CD4-positive, alpha-beta memory T cell (primary cell): ENCODE data around the gene MACROD2. TPM values are rescaled to one million over a fixed set of nuclear protein-coding genes. Genes with fewer than 3 reads are reported as not detected.
"Not testable (repeated sequence)": the region's sequence is repeated elsewhere in the genome, so short reads cannot be mapped to it uniquely, and the experiment has no call there.

ENCODE experiments used
- CTCF ChIA-PET: fragments of 350-600 bp; sonication (Branson Sonifier 250); formaldehyde crosslinking; loops from one replicate; lab custom pipeline; 2021; ENCODE audit warnings: inconsistent platforms; ENCODE audit not compliant: partially characterized antibody; lab: Charles Lee
- POLR2A ChIA-PET: fragments of 350-600 bp; sonication (Branson Sonifier 250); formaldehyde crosslinking; loops from one replicate; lab custom pipeline; 2021; ENCODE audit not compliant: partially characterized antibody; lab: Charles Lee
- DNase-seq, 5 donors: peaks; one replicate each; pipeline versions ENCODE4 v3.0.0 to v3.0.0-alpha.2; 2020 to 2022; ENCODE audit warnings: mixed read lengths in 1 of 5
- H3K27ac ChIP-seq: one replicate; pipeline ENCODE4 v1.7.0; 2013; ENCODE audit warnings: low read depth, low read length
- H3K27me3 ChIP-seq: 2 replicates; pipeline ENCODE4 v1.7.0; 2013; ENCODE audit warnings: mild to moderate bottlenecking, low read length, moderate library complexity; ENCODE audit not compliant: insufficient read depth
- H3K36me3 ChIP-seq: 2 replicates; pipeline ENCODE4 v1.7.0; 2013; ENCODE audit warnings: mild to moderate bottlenecking, low read length, moderate library complexity; ENCODE audit not compliant: insufficient read depth
- H3K4me1 ChIP-seq: 2 replicates; pipeline ENCODE4 v1.7.0; 2013; ENCODE audit warnings: mild to moderate bottlenecking, low read length, moderate library complexity; ENCODE audit not compliant: insufficient read depth
- H3K4me3 ChIP-seq, 2 donors: one replicate each; pipeline ENCODE4 v1.7.0; 2013; ENCODE audit warnings: low read length in 2 of 2, mild to moderate bottlenecking in 1 of 2
- H3K9me3 ChIP-seq, 2 donors: one replicate each; pipeline ENCODE4 v1.7.0; 2013; ENCODE audit warnings: low read length in 2 of 2, control low read depth in 1 of 2; ENCODE audit not compliant: control insufficient read depth in 1 of 2
- H3K27ac Mint-ChIP-seq, 7 donors: one replicate each; pipeline ENCODE4 v1.8.0; 2020 to 2021; ENCODE audit warnings: mixed read lengths in 7 of 7, mild to moderate bottlenecking in 6 of 7, inconsistent platforms in 3 of 7, moderate library complexity in 3 of 7
- H3K27me3 Mint-ChIP-seq, 2 donors: one replicate each; pipeline ENCODE4 v1.8.0; 2020 to 2021; ENCODE audit warnings: mixed read lengths in 2 of 2
- H3K36me3 Mint-ChIP-seq, 2 donors: one replicate each; pipeline ENCODE4 v1.8.0; 2020 to 2021; ENCODE audit warnings: mixed read lengths in 2 of 2, inconsistent platforms in 1 of 2, mild to moderate bottlenecking in 1 of 2
- H3K4me1 Mint-ChIP-seq, 4 donors: one replicate each; pipeline ENCODE4 v1.8.0; 2020 to 2021; ENCODE audit warnings: mixed read lengths in 4 of 4, mild to moderate bottlenecking in 1 of 4
- H3K4me3 Mint-ChIP-seq, 8 donors: one replicate each; pipeline ENCODE4 v1.8.0; 2020 to 2021; ENCODE audit warnings: mixed read lengths in 8 of 8, mild to moderate bottlenecking in 7 of 8, moderate library complexity in 6 of 8, inconsistent platforms in 3 of 8
- H3K9me3 Mint-ChIP-seq, 8 donors: one replicate each; pipeline ENCODE4 v1.8.0; 2020 to 2021; ENCODE audit warnings: mixed read lengths in 8 of 8, mild to moderate bottlenecking in 5 of 8, inconsistent platforms in 3 of 8, moderate library complexity in 1 of 8
- intact Hi-C: fragments of 100-400 bp; cut with micrococcal nuclease; formaldehyde crosslinking; loops from one replicate; pipeline ENCODE4 v1.15.1; 2023
- polyA plus RNA-seq, 2 donors: library from polyadenylated mRNA; unstranded; fragments of 300-500 nt; fragmentation: Illumina TruSeq; gene quantifications; one replicate each; pipeline ENCODE4 v1.2.3, GENCODE V29; 2021
- total RNA-seq, 2 experiments: library from RNA; stranded (reverse); gene quantifications; one replicate each; pipeline ENCODE4 v1.2.3, GENCODE V29; 2021

MACROD2 gene
- total and polyA plus RNA-seq, 4 experiments from 2014 or later, result not detected

- no peak overlapping the region for H3K4me3 ChIP-seq
- H3K4me1 ChIP-seq, result no peaks in the 10 kb centered on the region
- H3K4me1 Mint-ChIP-seq, result no peaks in the 10 kb centered on the region
- intact Hi-C loops, result no loop called here
- H3K36me3 Mint-ChIP-seq, result no peaks in the 10 kb centered on the region
- no peak overlapping the region for H3K4me3 Mint-ChIP-seq
- no peaks in the 10 kb centered on the region for H3K27me3 Mint-ChIP-seq
- CTCF ChIA-PET, result no interaction called here
- no peaks in the 10 kb centered on the region for H3K27me3 ChIP-seq
- H3K27ac Mint-ChIP-seq, result no peak overlapping the region
- peaks cover 0 to 8% (median 2%) of the 10 kb centered on the region in 8 donors for H3K9me3 Mint-ChIP-seq
- POLR2A ChIA-PET, result no interaction called here
- peaks cover 0 to 2% of the 10 kb centered on the region in 2 donors for H3K9me3 ChIP-seq
- DNase-seq, result no peak
- no peaks in the 10 kb centered on the region for H3K36me3 ChIP-seq
- no peak overlapping the region for H3K27ac ChIP-seq
These were observed 2016.2 kb downstream of the MACROD2 start for GRCh38 chr20:16011519-16011918.

GRCh38 chr20:16012934-16013333, 2017.6 kb downstream of the MACROD2 start:
- H3K4me1 ChIP-seq, DNase-seq, H3K9me3 ChIP-seq, POLR2A ChIA-PET, H3K27ac ChIP-seq, H3K27ac Mint-ChIP-seq, H3K4me1 Mint-ChIP-seq, H3K36me3 Mint-ChIP-seq, CTCF ChIA-PET, H3K27me3 ChIP-seq, H3K27me3 Mint-ChIP-seq, intact Hi-C loops, H3K36me3 ChIP-seq, H3K4me3 ChIP-seq: not testable (repeated sequence)
- H3K9me3 Mint-ChIP-seq, result peaks cover 0 to 13% (median 4%) of the 10 kb centered on the region in 8 donors
- peak overlapping the region in 1 of 8 donors; percentile 1 for H3K4me3 Mint-ChIP-seq

- no peak overlapping the region for H3K27ac Mint-ChIP-seq
- H3K4me3 Mint-ChIP-seq, result no peak overlapping the region
- H3K27me3 Mint-ChIP-seq, result no peaks in the 10 kb centered on the region
- intact Hi-C loops, result no loop called here
- H3K4me1 ChIP-seq, result no peaks in the 10 kb centered on the region
- CTCF ChIA-PET, result no interaction called here
- H3K9me3 ChIP-seq, result peaks cover 0 to 2% of the 10 kb centered on the region in 2 donors
- H3K36me3 Mint-ChIP-seq, result no peaks in the 10 kb centered on the region
- no peak overlapping the region for H3K27ac ChIP-seq
- no peaks in the 10 kb centered on the region for H3K36me3 ChIP-seq
- no peaks in the 10 kb centered on the region for H3K4me1 Mint-ChIP-seq
- POLR2A ChIA-PET, result no interaction called here
- DNase-seq, result no peak
- H3K4me3 ChIP-seq, result no peak overlapping the region
- H3K9me3 Mint-ChIP-seq, result peaks cover 0 to 13% (median 4%) of the 10 kb centered on the region in 8 donors
- no peaks in the 10 kb centered on the region for H3K27me3 ChIP-seq
These were observed 2018.3 kb downstream of the MACROD2 start for GRCh38 chr20:16013631-16014030.

- Histone ChIP-seq H3K4me3 (no peak overlapping the region), H3K27me3 (no peaks in the 10 kb centered on the region), H3K9me3 (peaks cover 0 to 2% of the 10 kb centered on the region in 2 donors), H3K36me3 (no peaks in the 10 kb centered on the region), H3K27ac (no peak overlapping the region), H3K4me1 (no peaks in the 10 kb centered on the region)
- Mint-ChIP-seq H3K27ac (no peak overlapping the region), H3K27me3 (no peaks in the 10 kb centered on the region), H3K4me3 (no peak overlapping the region), H3K9me3 (peaks cover 0 to 13% (median 4%) of the 10 kb centered on the region in 8 donors), H3K4me1 (no peaks in the 10 kb centered on the region), H3K36me3 (no peaks in the 10 kb centered on the region)
- POLR2A ChIA-PET, result no interaction called here
- CTCF ChIA-PET, result no interaction called here
- DNase-seq, result no peak
- intact Hi-C loops, result no loop called here
These were observed 2019.1 kb downstream of the MACROD2 start for GRCh38 chr20:16014436-16014835.

GRCh38 chr20:16017656-16018055, 2022.3 kb downstream of the MACROD2 start:
- POLR2A ChIA-PET, result no interaction called here
- Histone ChIP-seq H3K36me3 (no peaks in the 10 kb centered on the region), H3K9me3 (no peaks in the 10 kb centered on the region)

GRCh38 chr20:16018881-16019280, 2023.6 kb downstream of the MACROD2 start:
- no peak overlapping the region for H3K4me3 Mint-ChIP-seq
- Histone ChIP-seq H3K9me3 (no peaks in the 10 kb centered on the region), H3K4me1 (no peaks in the 10 kb centered on the region), H3K27ac (no peak overlapping the region), H3K36me3 (no peaks in the 10 kb centered on the region), H3K27me3 (no peaks in the 10 kb centered on the region), H3K4me3 (no peak overlapping the region)
- intact Hi-C loops, result no loop called here
- DNase-seq, result no peak
- H3K36me3 Mint-ChIP-seq, result no peaks in the 10 kb centered on the region
- ChIA-PET POLR2A (no interaction called here), CTCF (no interaction called here)
- no peaks in the 10 kb centered on the region for H3K4me1 Mint-ChIP-seq
- no peaks in the 10 kb centered on the region for H3K27me3 Mint-ChIP-seq
- no peak overlapping the region for H3K27ac Mint-ChIP-seq
- H3K9me3 Mint-ChIP-seq, result peaks cover 2 to 7% (median 5%) of the 10 kb centered on the region in 8 donors

More at GRCh38 chr20:16017656-16018055, 2022.3 kb downstream of the MACROD2 start:
- no peaks in the 10 kb centered on the region for H3K36me3 Mint-ChIP-seq
- intact Hi-C loops, result no loop called here
- no peaks in the 10 kb centered on the region for H3K27me3 Mint-ChIP-seq
- Histone ChIP-seq H3K4me3 (no peak overlapping the region), H3K27me3 (no peaks in the 10 kb centered on the region), H3K27ac (no peak overlapping the region), H3K4me1 (no peaks in the 10 kb centered on the region)
- H3K9me3 Mint-ChIP-seq, result peaks cover 2 to 7% (median 4%) of the 10 kb centered on the region in 8 donors
- no peak overlapping the region for H3K4me3 Mint-ChIP-seq
- H3K27ac Mint-ChIP-seq, result no peak overlapping the region
- no peaks in the 10 kb centered on the region for H3K4me1 Mint-ChIP-seq
- CTCF ChIA-PET, result no interaction called here
- no peak for DNase-seq

GRCh38 chr20:16020971-16021370, 2025.7 kb downstream of the MACROD2 start:
- no peak overlapping the region for H3K27ac ChIP-seq
- Mint-ChIP-seq H3K36me3 (no peaks in the 10 kb centered on the region), H3K27ac (no peak overlapping the region), H3K9me3 (peaks cover 2 to 10% (median 5%) of the 10 kb centered on the region in 8 donors), H3K4me3 (no peak overlapping the region), H3K4me1 (no peaks in the 10 kb centered on the region), H3K27me3 (no peaks in the 10 kb centered on the region)
- no peaks in the 10 kb centered on the region for H3K36me3 ChIP-seq
- ChIA-PET POLR2A (no interaction called here), CTCF (no interaction called here)
- no peaks in the 10 kb centered on the region for H3K27me3 ChIP-seq
- intact Hi-C loops, result no loop called here
- no peak overlapping the region for H3K4me3 ChIP-seq
- DNase-seq, result no peak
- H3K4me1 ChIP-seq, result no peaks in the 10 kb centered on the region
- no peaks in the 10 kb centered on the region for H3K9me3 ChIP-seq

- H3K36me3 ChIP-seq, result no peaks in the 10 kb centered on the region
- no peaks in the 10 kb centered on the region for H3K36me3 Mint-ChIP-seq
- ChIA-PET POLR2A (no interaction called here), CTCF (no interaction called here)
- H3K4me3 Mint-ChIP-seq, result no peak overlapping the region
- no peak overlapping the region for H3K27ac ChIP-seq
- intact Hi-C loops, result no loop called here
- no peak for DNase-seq
- H3K4me1 Mint-ChIP-seq, result no peaks in the 10 kb centered on the region
- H3K4me3 ChIP-seq, result no peak overlapping the region
- no peaks in the 10 kb centered on the region for H3K4me1 ChIP-seq
- H3K27ac Mint-ChIP-seq, result no peak overlapping the region
- H3K9me3 ChIP-seq, result no peaks in the 10 kb centered on the region
- H3K27me3 ChIP-seq, result no peaks in the 10 kb centered on the region
- peaks cover 0 to 13% (median 4%) of the 10 kb centered on the region in 8 donors for H3K9me3 Mint-ChIP-seq
- H3K27me3 Mint-ChIP-seq, result no peaks in the 10 kb centered on the region
These were observed 2029.8 kb downstream of the MACROD2 start for GRCh38 chr20:16025084-16025483.
